Activated T-cell treated with anti-CD3 and anti-CD28 coated beads, Interleukin-2, amount 50 U/mL, for 4 hours (primary cell): ENCODE results near the gene CEND1. TPM values are rescaled to one million over a fixed set of nuclear protein-coding genes. Genes with fewer than 3 reads are reported as not detected.

Experiments used
- ATAC-seq, 2 donors: fragments of 200-7000 bp; cut with Tn5 transposase; one replicate each; pipeline ENCODE4 v1.10.0; 2021
- DNase-seq: peaks from one replicate; pipeline ENCODE4 v3.0.0-alpha.2; 2020
- H3K27me3 Mint-ChIP-seq: one replicate; pipeline ENCODE4 v1.8.0; 2021; ENCODE audit warnings: low read depth, mixed read lengths
- H3K36me3 Mint-ChIP-seq: one replicate; pipeline ENCODE4 v1.8.0; 2022; ENCODE audit warnings: mixed read lengths; ENCODE audit not compliant: insufficient read depth
- H3K4me1 Mint-ChIP-seq: one replicate; pipeline ENCODE4 v1.8.0; 2021; ENCODE audit warnings: low read depth, mixed read lengths
- H3K4me3 Mint-ChIP-seq: one replicate; pipeline ENCODE4 v1.8.0; 2021; ENCODE audit warnings: mild to moderate bottlenecking, moderate library complexity, mixed read lengths
- H3K9me3 Mint-ChIP-seq: one replicate; pipeline ENCODE4 v1.8.0; 2021; ENCODE audit warnings: mixed read lengths
- total RNA-seq, 3 donors: library from RNA; stranded (reverse); gene quantifications; one replicate each; pipeline ENCODE4 v1.2.1, GENCODE V29; 2021

CEND1 gene
- total RNA-seq, 3 donors from 2014 or later: 1.6 to 1.8 (median 1.7) TPM

- Mint-ChIP-seq H3K4me3 (peak overlapping the region; percentile 51), H3K36me3 (no peaks in the 10 kb centered on the region), H3K27me3 (peaks cover 44% of the 10 kb centered on the region), H3K9me3 (no peaks in the 10 kb centered on the region), H3K4me1 (peaks cover 31% of the 10 kb centered on the region)
- DNase-seq (no peak), ATAC-seq (no peak)
Observed at GRCh38 chr11:831118-831864, 41.4 kb upstream of the CEND1 start.

- ATAC-seq (peak; percentile 53 to 55), DNase-seq (peak; percentile 41)
- H3K9me3 Mint-ChIP-seq: no peaks in the 10 kb centered on the region
- H3K27me3 Mint-ChIP-seq: peaks cover 44% of the 10 kb centered on the region
- no peaks in the 10 kb centered on the region for H3K36me3 Mint-ChIP-seq
- H3K4me1 Mint-ChIP-seq: peaks cover 31% of the 10 kb centered on the region
- H3K4me3 Mint-ChIP-seq: peak overlapping the region; percentile 51
Observed at GRCh38 chr11:830295-831117, 40.6 kb upstream of the CEND1 start.

GRCh38 chr11:829847-830294 is 40.0 kb upstream of the CEND1 start:
- Mint-ChIP-seq H3K4me3 (peak overlapping the region; percentile 38), H3K27me3 (peaks cover 48% of the 10 kb centered on the region)

DNA sequence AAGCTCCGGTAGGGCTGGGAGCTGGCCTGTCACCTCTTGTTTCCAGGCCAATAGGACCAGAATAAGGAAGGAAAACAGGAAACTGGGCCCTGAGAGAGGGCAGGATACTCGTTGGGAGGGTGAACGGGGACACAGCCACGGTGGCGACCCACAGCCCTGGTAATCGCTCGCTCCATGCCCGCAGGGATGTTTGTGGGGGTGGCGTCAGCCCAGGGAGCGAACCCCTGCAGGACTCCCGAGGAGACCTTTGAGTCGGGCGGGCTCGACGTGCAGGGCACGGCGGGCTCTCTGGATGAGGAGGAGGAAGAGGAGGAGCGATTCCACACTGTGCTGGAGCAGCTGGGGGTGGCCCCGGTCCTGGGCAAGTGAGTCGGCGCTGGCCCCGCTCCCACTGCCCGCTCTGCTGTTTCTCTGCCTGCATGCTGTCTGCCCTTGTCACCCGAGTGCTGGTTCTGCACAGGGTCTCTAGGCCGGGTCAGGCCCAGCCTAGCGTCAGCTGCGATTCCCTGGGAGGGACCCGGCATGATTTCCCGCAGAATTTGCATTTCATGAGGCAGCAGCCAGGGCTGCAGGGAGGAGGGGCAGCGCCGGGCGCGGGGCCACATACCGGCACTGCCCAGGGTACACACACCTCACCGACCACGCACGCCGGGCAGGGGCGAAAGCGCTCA is 39.4 kb upstream of the CEND1 start:
- peak overlapping the region; percentile 38 for H3K4me3 Mint-ChIP-seq
- no peak for DNase-seq
- ATAC-seq: no peak
- no peaks in the 10 kb centered on the region for H3K9me3 Mint-ChIP-seq
- H3K27me3 Mint-ChIP-seq: peaks cover 48% of the 10 kb centered on the region
- H3K36me3 Mint-ChIP-seq: peaks cover 7% of the 10 kb centered on the region
- H3K4me1 Mint-ChIP-seq: peaks cover 29% of the 10 kb centered on the region

More at GRCh38 chr11:829847-830294, 40.0 kb upstream of the CEND1 start:
- ATAC-seq (peak; percentile 5 to 12), DNase-seq (no peak)
- H3K9me3 Mint-ChIP-seq: no peaks in the 10 kb centered on the region
- peaks cover 31% of the 10 kb centered on the region for H3K4me1 Mint-ChIP-seq
- peaks cover 5% of the 10 kb centered on the region for H3K36me3 Mint-ChIP-seq

- ATAC-seq: no peak
- no peak for DNase-seq
- Mint-ChIP-seq H3K4me3 (no peak overlapping the region), H3K4me1 (peaks cover 26% of the 10 kb centered on the region), H3K9me3 (no peaks in the 10 kb centered on the region), H3K36me3 (peaks cover 7% of the 10 kb centered on the region), H3K27me3 (peaks cover 48% of the 10 kb centered on the region)
Observed at GRCh38 chr11:828506-829175, 38.8 kb upstream of the CEND1 start.

GRCh38 chr11:827897-828192 is 38.0 kb upstream of the CEND1 start, which contains the start of gene CRACR2B:
TSS of gene CRACR2B (plus strand) at chr11:827919. CDS start at chr11:828608, 689 bp downstream.
- Mint-ChIP-seq H3K36me3 (peaks cover 9% of the 10 kb centered on the region), H3K4me3 (peak within 1 kb of the TSS; percentile 51), H3K9me3 (no peaks in the 10 kb centered on the region), H3K4me1 (peaks cover 26% of the 10 kb centered on the region), H3K27me3 (peaks cover 48% of the 10 kb centered on the region)
- no peak for DNase-seq
- no peak for ATAC-seq

DNA sequence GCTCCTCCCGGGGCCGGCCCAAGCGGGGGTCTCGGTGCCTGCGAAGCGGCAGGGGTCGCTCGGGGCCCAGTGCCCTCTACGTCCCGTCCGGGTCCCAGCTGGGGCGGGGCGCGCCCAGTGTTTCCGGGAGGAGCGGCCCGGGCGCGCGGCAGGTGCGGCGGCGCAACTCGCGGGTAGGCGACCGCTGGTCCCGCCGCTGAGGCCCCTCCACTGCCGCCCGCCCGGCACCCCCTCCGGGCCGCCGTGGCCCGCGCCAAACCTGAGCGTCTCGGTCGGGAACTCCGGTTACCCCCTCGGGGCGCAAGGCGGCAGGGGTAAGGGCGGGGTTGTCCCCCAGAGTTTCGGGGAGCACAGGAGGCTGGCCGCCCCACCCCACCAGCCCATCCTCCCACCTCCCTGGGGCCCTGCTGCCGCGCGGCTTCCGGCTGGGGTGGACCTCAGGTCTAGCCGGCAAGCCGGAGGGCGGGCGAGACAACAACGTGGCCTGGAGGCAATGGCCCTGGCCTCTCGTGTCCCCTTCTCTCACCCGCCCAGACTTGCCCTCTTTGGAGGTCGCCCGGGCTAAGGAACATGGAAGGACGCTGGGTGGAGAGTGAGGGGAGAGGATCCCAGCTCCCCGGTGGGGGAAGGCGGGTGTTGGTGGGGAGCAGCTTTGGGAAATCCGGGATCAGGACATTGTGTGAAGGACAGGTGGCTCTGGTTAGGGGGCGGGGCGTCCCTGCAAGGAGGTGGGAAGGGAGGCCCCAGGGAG is 37.4 kb upstream of the CEND1 start:
- peaks cover 27% of the 10 kb centered on the region for H3K4me1 Mint-ChIP-seq
- H3K36me3 Mint-ChIP-seq: peaks cover 9% of the 10 kb centered on the region
- H3K4me3 Mint-ChIP-seq: peak overlapping the region; percentile 51
- ATAC-seq (peak in 1 of 2 donors; percentile 10), DNase-seq (no peak)
- no peaks in the 10 kb centered on the region for H3K9me3 Mint-ChIP-seq
- H3K27me3 Mint-ChIP-seq: peaks cover 48% of the 10 kb centered on the region

DNA sequence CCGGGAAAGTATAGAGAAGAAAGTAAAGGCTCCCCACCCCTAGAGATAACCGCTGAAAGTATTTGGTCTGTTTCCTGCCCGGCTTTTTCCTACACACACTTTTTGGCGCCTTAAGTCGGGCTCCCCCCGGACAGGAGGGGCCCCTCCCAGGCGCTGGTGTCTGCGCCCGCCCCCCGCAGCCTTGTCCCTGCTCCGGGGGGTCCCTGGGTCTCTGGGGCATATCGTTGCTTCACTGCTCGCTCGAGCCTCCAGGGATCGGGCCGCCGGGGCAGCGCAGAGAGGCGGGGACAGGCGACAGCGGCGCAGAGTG is 36.9 kb upstream of the CEND1 start:
- Mint-ChIP-seq H3K4me1 (peaks cover 27% of the 10 kb centered on the region), H3K27me3 (peaks cover 44% of the 10 kb centered on the region), H3K4me3 (peak overlapping the region; percentile 74), H3K36me3 (peaks cover 9% of the 10 kb centered on the region), H3K9me3 (no peaks in the 10 kb centered on the region)
- ATAC-seq: peak in 1 of 2 donors; percentile 1
- no peak for DNase-seq

GRCh38 chr11:826227-826621 is 36.3 kb upstream of the CEND1 start:
- ATAC-seq (no peak), DNase-seq (no peak)
- Mint-ChIP-seq H3K4me3 (peak overlapping the region; percentile 74), H3K36me3 (peaks cover 9% of the 10 kb centered on the region), H3K9me3 (no peaks in the 10 kb centered on the region), H3K27me3 (peaks cover 38% of the 10 kb centered on the region), H3K4me1 (peaks cover 24% of the 10 kb centered on the region)

- Mint-ChIP-seq H3K27me3 (peaks cover 35% of the 10 kb centered on the region), H3K9me3 (no peaks in the 10 kb centered on the region), H3K4me3 (no peak overlapping the region), H3K36me3 (peaks cover 9% of the 10 kb centered on the region), H3K4me1 (peaks cover 26% of the 10 kb centered on the region)
- ATAC-seq: no peak
- DNase-seq: no peak
Observed at GRCh38 chr11:825366-826226, 35.7 kb upstream of the CEND1 start.

GRCh38 chr11:824942-825341 is 35.1 kb upstream of the CEND1 start:
- peaks cover 26% of the 10 kb centered on the region for H3K4me1 Mint-ChIP-seq
- no peak for ATAC-seq
- peaks cover 9% of the 10 kb centered on the region for H3K36me3 Mint-ChIP-seq
- H3K4me3 Mint-ChIP-seq: no peak overlapping the region
- no peaks in the 10 kb centered on the region for H3K9me3 Mint-ChIP-seq
- no peak for DNase-seq
- H3K27me3 Mint-ChIP-seq: peaks cover 31% of the 10 kb centered on the region

GRCh38 chr11:824292-824880 is 34.5 kb upstream of the CEND1 start:
- Mint-ChIP-seq H3K4me1 (peaks cover 22% of the 10 kb centered on the region), H3K4me3 (no peak overlapping the region), H3K9me3 (no peaks in the 10 kb centered on the region), H3K36me3 (peaks cover 9% of the 10 kb centered on the region), H3K27me3 (peaks cover 25% of the 10 kb centered on the region)
- DNase-seq (no peak), ATAC-seq (no peak)
